ENCODE measurements around the gene CFAP57. TPM values are rescaled to one million over a fixed set of nuclear protein-coding genes. Genes with fewer than 3 reads are reported as not detected.

The CFAP57 gene
- total RNA-seq, 1 experiment from 2014 or later, result 0.23 TPM

DNA sequence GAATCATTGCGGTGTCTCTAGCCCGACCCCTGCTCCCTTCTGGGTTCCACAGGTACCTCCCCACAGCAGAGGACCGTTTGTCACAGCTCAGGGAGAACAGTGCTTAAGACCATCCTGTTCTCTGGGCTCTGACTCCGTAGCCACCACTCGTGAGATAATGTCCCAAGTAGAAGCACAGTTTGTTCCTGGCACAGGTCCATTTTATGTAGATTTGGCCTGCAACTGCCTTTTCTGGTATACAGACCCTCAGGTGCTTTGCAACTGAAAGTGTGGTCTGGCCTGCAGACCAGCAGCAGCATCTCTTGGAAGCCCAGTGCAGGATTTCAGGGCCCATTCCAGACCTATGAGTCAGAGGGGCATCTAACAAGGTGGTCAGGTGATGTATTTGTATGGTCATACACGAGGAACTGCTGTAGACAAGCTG, 69.3 kb downstream of the CFAP57 start:
- Histone ChIP-seq H3K27me3 (replicated peaks; ENCODE audit: control insufficient read depth, insufficient read depth, low read length) (no peaks in the 10 kb centered on the region), H3K36me3 (ENCODE audit: control insufficient read depth, insufficient read depth, low read length) (no peaks in the 10 kb centered on the region), H3K4me1 (no peaks in the 10 kb centered on the region), H3K9me3 (no peaks in the 10 kb centered on the region; the same call in 1 of the 2 replicates), H3K4me3 (ENCODE audit: low read depth, low read length) (no peak overlapping the region)
- CTCF ChIA-PET, result no interaction called here
- no peaks in the 10 kb centered on the region for H3K4me1 Mint-ChIP-seq (ENCODE audit: low read depth, unreplicated experiment)
- peak; percentile 9 to 45 for DNase-seq
- POLR2A ChIA-PET, result no interaction called here
- no peak overlapping the region for H3K4me3 Mint-ChIP-seq (ENCODE audit: unreplicated experiment)
- no peaks in the 10 kb centered on the region for H3K27me3 Mint-ChIP-seq (ENCODE audit: insufficient read depth, unreplicated experiment)
- peak overlapping the region; percentile 46 for H3K27ac Mint-ChIP-seq (ENCODE audit: unreplicated experiment)
- no TSS peak for BruUV-seq (replicated peaks)
- H3K9me3 Mint-ChIP-seq (ENCODE audit: unreplicated experiment), result peaks cover 11% of the 10 kb centered on the region
- H3K36me3 Mint-ChIP-seq (ENCODE audit: insufficient read depth, unreplicated experiment), result no peaks in the 10 kb centered on the region
- TF ChIP-seq, protein P1, sequence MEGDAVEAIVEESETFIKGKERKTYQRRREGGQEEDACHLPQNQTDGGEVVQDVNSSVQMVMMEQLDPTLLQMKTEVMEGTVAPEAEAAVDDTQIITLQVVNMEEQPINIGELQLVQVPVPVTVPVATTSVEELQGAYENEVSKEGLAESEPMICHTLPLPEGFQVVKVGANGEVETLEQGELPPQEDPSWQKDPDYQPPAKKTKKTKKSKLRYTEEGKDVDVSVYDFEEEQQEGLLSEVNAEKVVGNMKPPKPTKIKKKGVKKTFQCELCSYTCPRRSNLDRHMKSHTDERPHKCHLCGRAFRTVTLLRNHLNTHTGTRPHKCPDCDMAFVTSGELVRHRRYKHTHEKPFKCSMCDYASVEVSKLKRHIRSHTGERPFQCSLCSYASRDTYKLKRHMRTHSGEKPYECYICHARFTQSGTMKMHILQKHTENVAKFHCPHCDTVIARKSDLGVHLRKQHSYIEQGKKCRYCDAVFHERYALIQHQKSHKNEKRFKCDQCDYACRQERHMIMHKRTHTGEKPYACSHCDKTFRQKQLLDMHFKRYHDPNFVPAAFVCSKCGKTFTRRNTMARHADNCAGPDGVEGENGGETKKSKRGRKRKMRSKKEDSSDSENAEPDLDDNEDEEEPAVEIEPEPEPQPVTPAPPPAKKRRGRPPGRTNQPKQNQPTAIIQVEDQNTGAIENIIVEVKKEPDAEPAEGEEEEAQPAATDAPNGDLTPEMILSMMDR (IDR thresholded peaks at IDR 0.05; ENCODE audit: insufficient read depth in 1 of 2, low read depth in 1 of 2, low read length in 1 of 2, severe bottlenecking in 1 of 2, unreplicated experiment in 1 of 2), result no peak
- intact Hi-C loops (cut with micrococcal nuclease; ENCODE audit: unreplicated experiment), result no loop called here

DNA sequence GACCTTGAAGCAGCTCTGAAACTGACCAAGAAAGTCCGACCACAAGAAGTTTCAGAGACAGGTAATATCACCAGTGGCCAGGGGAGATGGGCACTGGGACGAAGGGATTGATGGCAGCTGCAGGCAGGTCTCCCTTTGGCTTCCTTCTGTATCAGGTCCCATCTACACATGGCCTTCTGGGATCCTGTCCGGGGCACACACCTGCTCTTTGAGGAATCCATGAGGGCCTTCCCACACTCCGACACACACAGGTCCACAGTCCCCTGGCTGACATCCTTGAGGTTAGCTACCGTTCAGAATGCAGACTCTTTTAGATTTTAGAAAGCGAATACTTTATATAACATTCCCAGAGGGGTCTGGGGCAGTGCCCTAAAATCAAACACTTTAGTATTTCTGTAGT, 71.2 kb downstream of the CFAP57 start:
- Mint-ChIP-seq H3K4me3 (ENCODE audit: unreplicated experiment) (no peak overlapping the region), H3K36me3 (ENCODE audit: insufficient read depth, unreplicated experiment) (no peaks in the 10 kb centered on the region), H3K27ac (ENCODE audit: unreplicated experiment) (no peak overlapping the region), H3K9me3 (ENCODE audit: unreplicated experiment) (peaks cover 21% of the 10 kb centered on the region), H3K27me3 (ENCODE audit: insufficient read depth, unreplicated experiment) (no peaks in the 10 kb centered on the region), H3K4me1 (ENCODE audit: low read depth, unreplicated experiment) (no peaks in the 10 kb centered on the region)
- Histone ChIP-seq H3K36me3 (ENCODE audit: control insufficient read depth, insufficient read depth, low read length) (no peaks in the 10 kb centered on the region), H3K27me3 (replicated peaks; ENCODE audit: control insufficient read depth, insufficient read depth, low read length) (no peaks in the 10 kb centered on the region), H3K4me1 (no peaks in the 10 kb centered on the region), H3K4me3 (ENCODE audit: low read depth, low read length) (no peak overlapping the region), H3K9me3 (peaks cover 5% of the 10 kb centered on the region; the same call in 1 of the 2 replicates)
- ChIA-PET CTCF (no interaction called here), POLR2A (no interaction called here)
- no TSS peak for BruUV-seq (replicated peaks)
- intact Hi-C loops (cut with micrococcal nuclease; ENCODE audit: unreplicated experiment), result no loop called here
- no peak for DNase-seq
- TF ChIP-seq, protein P1 (IDR thresholded peaks at IDR 0.05; ENCODE audit: insufficient read depth in 1 of 2, low read depth in 1 of 2, low read length in 1 of 2, severe bottlenecking in 1 of 2, unreplicated experiment in 1 of 2), result no peak

DNA sequence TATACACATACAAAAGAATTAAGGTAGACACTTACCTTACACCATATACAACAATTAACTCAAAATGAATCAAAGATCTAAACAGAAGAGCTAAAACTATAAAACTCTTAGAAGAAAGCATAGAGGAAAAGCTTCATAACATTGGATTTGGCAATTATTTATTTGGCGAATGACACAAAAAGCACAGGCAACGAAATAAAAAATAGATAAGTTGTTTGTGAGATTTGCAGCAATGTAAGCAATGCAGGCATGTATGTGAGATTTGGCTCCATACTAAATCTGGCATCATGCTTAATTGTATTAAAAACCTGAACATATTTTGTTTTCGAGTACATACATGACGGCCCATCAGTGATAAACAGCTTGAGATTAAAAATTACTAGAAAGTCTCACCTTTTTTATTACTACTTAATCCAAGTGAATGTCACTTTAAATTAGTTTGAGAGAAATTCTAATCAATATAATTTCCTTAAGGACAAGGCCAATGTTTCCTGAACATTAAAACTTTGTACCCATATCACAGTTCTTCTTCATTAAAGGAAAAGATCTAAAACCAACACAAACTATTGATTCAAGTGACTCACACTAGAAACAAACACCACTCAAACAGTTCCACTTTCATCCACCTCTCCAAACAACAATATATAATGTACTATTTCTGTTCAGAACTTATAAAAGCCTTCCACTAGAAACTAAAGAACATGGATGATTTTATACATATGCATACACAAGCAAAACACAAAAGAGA, 74.5 kb downstream of the CFAP57 start:
- ChIA-PET CTCF (no interaction called here), POLR2A (no interaction called here)
- H3K36me3 ChIP-seq (ENCODE audit: control insufficient read depth, insufficient read depth, low read length), result no peaks in the 10 kb centered on the region
- intact Hi-C loops (cut with micrococcal nuclease; ENCODE audit: unreplicated experiment), result no loop called here
- no peak overlapping the region for H3K4me3 ChIP-seq (ENCODE audit: low read depth, low read length)
- Mint-ChIP-seq H3K36me3 (ENCODE audit: insufficient read depth, unreplicated experiment) (no peaks in the 10 kb centered on the region), H3K4me1 (ENCODE audit: low read depth, unreplicated experiment) (no peaks in the 10 kb centered on the region), H3K4me3 (ENCODE audit: unreplicated experiment) (no peak overlapping the region), H3K27ac (ENCODE audit: unreplicated experiment) (no peak overlapping the region), H3K9me3 (ENCODE audit: unreplicated experiment) (peaks cover 33% of the 10 kb centered on the region), H3K27me3 (ENCODE audit: insufficient read depth, unreplicated experiment) (peaks cover 1% of the 10 kb centered on the region)
- H3K4me1 ChIP-seq, result no peaks in the 10 kb centered on the region
- no peak for DNase-seq
- peaks cover 9% of the 10 kb centered on the region for H3K9me3 ChIP-seq
- TF ChIP-seq, protein P1 (IDR thresholded peaks at IDR 0.05; ENCODE audit: insufficient read depth in 1 of 2, low read depth in 1 of 2, low read length in 1 of 2, severe bottlenecking in 1 of 2, unreplicated experiment in 1 of 2), result no peak
- no TSS peak for BruUV-seq (replicated peaks)
- H3K27me3 ChIP-seq (replicated peaks; ENCODE audit: control insufficient read depth, insufficient read depth, low read length), result no peaks in the 10 kb centered on the region
